Keratinocyte (primary cell): ENCODE measurements around the gene DTD2. TPM values are rescaled to one million over a fixed set of nuclear protein-coding genes. Genes with fewer than 3 reads are reported as not detected.

Source experiments
- DNase-seq: peaks from one replicate; pipeline ENCODE4 v3.0.0-alpha.2; 2011; ENCODE audit warnings: low read depth, missing footprints, low spot score
- FAIRE-seq: peaks from 2 replicates; lab custom pipeline; 2011; peaks lifted over from hg19 to GRCh38; lab: Jason Lieb, UNC
- H2AFZ ChIP-seq: 2 replicates; pipeline ENCODE4 v1.6.0; 2012; ENCODE audit warnings: low read length, control low read depth, inconsistent platforms; ENCODE audit not compliant: control insufficient read depth
- H3K27ac ChIP-seq: 2 replicates; pipeline ENCODE4 v1.5.1; 2011; ENCODE audit warnings: low read length; ENCODE audit not compliant: control insufficient read depth, insufficient read depth
- H3K27me3 ChIP-seq: 3 replicates; pipeline ENCODE4 v1.6.0; 2011; ENCODE audit warnings: low read length; ENCODE audit not compliant: control insufficient read depth, insufficient read depth; ENCODE audit errors: extremely low read depth
- H3K36me3 ChIP-seq, 2 experiments: 2 replicates in 1 of 2; 3 replicates in 1 of 2; pipeline ENCODE4 v1.5.1; 2011; ENCODE audit warnings: low read length in 2 of 2, mild to moderate bottlenecking in 1 of 2; ENCODE audit not compliant: control insufficient read depth in 2 of 2, insufficient read depth in 2 of 2; ENCODE audit errors: extremely low read depth in 1 of 2
- H3K4me1 ChIP-seq: 3 replicates; pipeline ENCODE4 v1.5.1; 2011; ENCODE audit warnings: low read length; ENCODE audit not compliant: control insufficient read depth, insufficient read depth; ENCODE audit errors: extremely low read depth
- H3K4me2 ChIP-seq: 3 replicates; pipeline ENCODE4 v1.6.0; 2011; ENCODE audit warnings: low read depth, low read length; ENCODE audit not compliant: control insufficient read depth, insufficient read depth; ENCODE audit errors: extremely low read depth
- H3K4me3 ChIP-seq, 3 experiments: fragments of 200-600 bp in 1 of 3; sonication (generic) in 1 of 3; 2 replicates in 2 of 3; 3 replicates in 1 of 3; pipeline ENCODE4 v1.5.1; 2011 to 2016; ENCODE audit warnings: low read length in 3 of 3, mild to moderate bottlenecking in 3 of 3, control low read depth in 2 of 3, inconsistent platforms in 1 of 3, low read depth in 1 of 3, mixed read lengths in 1 of 3, mixed run types in 1 of 3, moderate library complexity in 1 of 3; ENCODE audit not compliant: control insufficient read depth in 2 of 3, insufficient read depth in 2 of 3; ENCODE audit errors: extremely low read depth in 1 of 3
- H3K79me2 ChIP-seq: 2 replicates; pipeline ENCODE4 v1.6.0; 2012; ENCODE audit warnings: low read length; ENCODE audit not compliant: control insufficient read depth, insufficient read depth
- H3K9ac ChIP-seq: 3 replicates; pipeline ENCODE4 v1.6.0; 2011; ENCODE audit warnings: low read length; ENCODE audit not compliant: control insufficient read depth, insufficient read depth; ENCODE audit errors: extremely low read depth
- H3K9me1 ChIP-seq: 3 replicates; pipeline ENCODE4 v1.6.0; 2011; ENCODE audit warnings: low read length; ENCODE audit not compliant: control insufficient read depth, insufficient read depth; ENCODE audit errors: extremely low read depth
- H3K9me3 ChIP-seq: 2 replicates; pipeline ENCODE4 v1.5.1; 2012; ENCODE audit warnings: low read depth, low read length; ENCODE audit not compliant: control insufficient read depth
- H4K20me1 ChIP-seq: 3 replicates; pipeline ENCODE4 v1.6.0; 2011; ENCODE audit warnings: low read length; ENCODE audit not compliant: control insufficient read depth, insufficient read depth; ENCODE audit errors: extremely low read depth
- EZH2 ChIP-seq: IDR thresholded peaks from one replicate; pipeline ENCODE4 v1.6.1; 2012; ENCODE audit warnings: inconsistent platforms, mild to moderate bottlenecking, low read length, moderate library complexity
- dilution Hi-C: fragments of 300-500 bp; cut with MboI; formaldehyde crosslinking; loops from one replicate; pipeline ENCODE4 v1.7.0; 2020; ENCODE audit warnings: low sequenced_read_pairs; ENCODE audit not compliant: extremely low pct_ligation_motif_present
- polyA plus RNA-seq, 5 experiments: library from polyadenylated mRNA; depleted of rRNA in 3 of 5; stranded (reverse) in 3 of 5; stranded (forward) in 1 of 5; unstranded in 1 of 5; fragments of >200 nt; gene quantifications; 1 replicate in 1 of 5; 2 replicates in 3 of 5; 3 replicates in 1 of 5; pipeline versions ENCODE4 v1.2.1 to v1.2.3, GENCODE V29; 2011 to 2012; ENCODE audit warnings: missing spikeins in 2 of 5, low read depth in 1 of 5, low replicate concordance in 1 of 5
- TF ChIP-seq, protein P1 (sequence below), 3 experiments: IDR thresholded peaks in 1 of 3; conservative IDR thresholded peaks in 1 of 3; optimal IDR thresholded peaks in 1 of 3; 2 replicates in 2 of 3; 3 replicates in 1 of 3; pipeline versions ENCODE3 to v1.5.1; 2011; ENCODE audit warnings: low read length in 3 of 3, mild to moderate bottlenecking in 3 of 3, moderate library complexity in 2 of 3, control low read depth in 1 of 3, inconsistent platforms in 1 of 3; ENCODE audit not compliant: insufficient read depth in 2 of 3; ENCODE audit errors: extremely low read depth in 1 of 3

Gene DTD2
- polyA plus RNA-seq, 1 donor (not counting 4 experiments of a cell fraction or from before 2014, with no cell fraction given): 22.3 TPM

DNA sequence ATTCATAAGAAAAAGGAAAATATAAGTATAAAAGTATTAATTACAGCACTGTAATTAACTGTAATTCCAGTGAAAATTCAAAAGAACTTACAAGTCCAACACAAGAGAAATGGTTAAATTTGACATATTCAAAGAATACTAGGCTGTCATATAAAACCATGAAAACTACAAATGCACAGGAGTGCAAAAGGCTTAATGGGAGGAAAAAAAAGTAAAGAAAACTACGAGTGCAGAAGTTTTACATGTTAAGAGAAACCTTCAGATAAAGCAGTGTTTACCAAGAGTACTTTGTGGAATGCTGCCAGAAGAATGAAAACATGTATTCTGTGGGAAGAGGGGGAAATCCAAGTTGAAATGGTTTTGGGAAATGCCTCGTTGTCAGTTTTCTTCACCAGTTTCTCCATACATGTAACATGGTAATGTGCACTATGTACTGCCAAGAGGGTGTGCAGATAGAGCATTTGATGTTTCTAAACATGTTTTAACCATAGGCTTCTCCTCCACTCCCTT lies 46.0 kb downstream of the DTD2 start:
- Histone ChIP-seq H3K4me2 (no peak overlapping the region), H2AFZ (no peak overlapping the region), H4K20me1 (no peaks in the 10 kb centered on the region), H3K27me3 (no peaks in the 10 kb centered on the region), H3K4me3 (no peak overlapping the region), H3K9me3 (no peaks in the 10 kb centered on the region), H3K36me3 (no peaks in the 10 kb centered on the region), H3K9ac (no peak overlapping the region), H3K9me1 (no peaks in the 10 kb centered on the region), H3K27ac (no peak overlapping the region), H3K79me2 (peaks cover 9% of the 10 kb centered on the region), H3K4me1 (peaks cover 12% of the 10 kb centered on the region)
- dilution Hi-C loops: no loop called here
- DNase-seq (no peak), FAIRE-seq (no peak)
- TF ChIP-seq, protein P1, sequence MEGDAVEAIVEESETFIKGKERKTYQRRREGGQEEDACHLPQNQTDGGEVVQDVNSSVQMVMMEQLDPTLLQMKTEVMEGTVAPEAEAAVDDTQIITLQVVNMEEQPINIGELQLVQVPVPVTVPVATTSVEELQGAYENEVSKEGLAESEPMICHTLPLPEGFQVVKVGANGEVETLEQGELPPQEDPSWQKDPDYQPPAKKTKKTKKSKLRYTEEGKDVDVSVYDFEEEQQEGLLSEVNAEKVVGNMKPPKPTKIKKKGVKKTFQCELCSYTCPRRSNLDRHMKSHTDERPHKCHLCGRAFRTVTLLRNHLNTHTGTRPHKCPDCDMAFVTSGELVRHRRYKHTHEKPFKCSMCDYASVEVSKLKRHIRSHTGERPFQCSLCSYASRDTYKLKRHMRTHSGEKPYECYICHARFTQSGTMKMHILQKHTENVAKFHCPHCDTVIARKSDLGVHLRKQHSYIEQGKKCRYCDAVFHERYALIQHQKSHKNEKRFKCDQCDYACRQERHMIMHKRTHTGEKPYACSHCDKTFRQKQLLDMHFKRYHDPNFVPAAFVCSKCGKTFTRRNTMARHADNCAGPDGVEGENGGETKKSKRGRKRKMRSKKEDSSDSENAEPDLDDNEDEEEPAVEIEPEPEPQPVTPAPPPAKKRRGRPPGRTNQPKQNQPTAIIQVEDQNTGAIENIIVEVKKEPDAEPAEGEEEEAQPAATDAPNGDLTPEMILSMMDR (optimal IDR thresholded peaks at IDR 0.05 in 1 of 3, IDR thresholded peaks at IDR 0.05 in 1 of 3, conservative IDR thresholded peaks at IDR 0.05 in 1 of 3; ENCODE audit: extremely low read depth in 1 of 3, insufficient read depth in 2 of 3, low read length in 3 of 3): no peak
- no peak for TF ChIP-seq EZH2

DNA sequence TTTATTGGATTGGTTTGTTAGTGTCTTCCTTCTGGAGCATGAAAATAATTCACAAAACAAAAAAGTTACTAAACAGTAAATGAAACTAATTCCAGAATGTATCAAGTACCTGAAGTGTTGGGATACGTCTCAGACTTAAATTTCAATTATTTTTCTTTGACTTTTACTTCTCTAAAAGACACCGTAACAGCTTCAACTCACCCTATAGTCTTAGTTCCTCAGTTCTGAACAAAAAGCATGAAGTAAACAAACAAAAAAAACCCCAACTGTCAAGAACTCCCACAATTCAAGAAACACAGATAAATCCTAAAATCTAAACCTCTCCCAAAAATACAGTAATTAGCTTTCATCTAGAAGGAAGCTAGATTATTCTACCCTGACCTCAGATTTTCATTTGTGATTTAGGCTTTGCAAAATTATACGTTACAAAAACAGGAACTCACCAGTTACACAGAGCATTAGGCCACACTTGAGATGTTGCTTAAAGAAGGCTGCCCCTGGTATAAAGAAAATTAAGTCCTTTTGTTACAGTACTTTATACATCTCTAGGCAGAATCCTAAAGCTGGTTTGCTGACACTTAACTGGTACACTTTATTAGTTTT lies 47.2 kb downstream of the DTD2 start:
- Histone ChIP-seq H3K4me1 (peaks cover 10% of the 10 kb centered on the region), H4K20me1 (no peaks in the 10 kb centered on the region), H3K4me3 (no peak overlapping the region), H3K9me1 (no peaks in the 10 kb centered on the region), H3K79me2 (peaks cover 8% of the 10 kb centered on the region), H3K27ac (no peak overlapping the region), H3K36me3 (no peaks in the 10 kb centered on the region), H3K9me3 (no peaks in the 10 kb centered on the region), H3K4me2 (no peak overlapping the region), H3K27me3 (no peaks in the 10 kb centered on the region), H3K9ac (no peak overlapping the region), H2AFZ (no peak overlapping the region)
- DNase-seq (no peak), FAIRE-seq (no peak)
- TF ChIP-seq, protein P1 (optimal IDR thresholded peaks at IDR 0.05 in 1 of 3, IDR thresholded peaks at IDR 0.05 in 1 of 3, conservative IDR thresholded peaks at IDR 0.05 in 1 of 3; ENCODE audit: extremely low read depth in 1 of 3, insufficient read depth in 2 of 3, low read length in 3 of 3): no peak
- TF ChIP-seq EZH2: no peak
- dilution Hi-C loops: no loop called here
